Measurements from ENCODE around the gene KRT72.

GRCh38 chr12:52543985-52544883, 57.0 kb downstream of the KRT72 start:
- TF ChIP-seq CTCF (IDR thresholded peaks at IDR 0.05) (peak in 1 of 6 experiments; percentile 21), POLR2AphosphoS5 (IDR thresholded peaks at IDR 0.05) (no peak), POLR2A (IDR thresholded peaks at IDR 0.05) (no peak)
